Measurements from ENCODE around the gene UBE2O.

DNA sequence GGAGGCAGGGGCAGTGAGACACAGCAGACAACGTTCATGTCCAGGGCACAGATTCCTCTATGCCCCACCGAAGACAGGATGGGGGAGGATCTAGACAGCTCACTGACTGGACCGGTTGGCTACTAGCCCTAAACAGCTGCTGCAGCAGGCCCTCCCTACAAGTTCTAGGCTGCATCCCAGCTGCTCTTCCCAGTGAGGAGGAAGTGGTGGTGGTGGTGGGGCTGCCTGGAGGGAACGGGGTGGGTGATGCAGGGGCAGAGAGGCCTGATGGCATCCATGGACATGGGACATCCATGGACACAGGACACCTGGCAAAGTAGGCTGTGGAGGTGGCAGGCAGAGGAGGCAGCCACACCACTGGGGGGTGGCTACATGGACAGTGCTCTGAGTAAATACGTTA, 50.2 kb downstream of the UBE2O start:
- TF ChIP-seq CTCF (IDR thresholded peaks at IDR 0.05), result no peak
- no peak for TF ChIP-seq GATA2 (CRISPR knock-in tag; IDR thresholded peaks at IDR 0.05)
- no peak for TF ChIP-seq REST (IDR thresholded peaks at IDR 0.05; ENCODE audit: low read depth, low read length)
- TF ChIP-seq PBX3 (IDR thresholded peaks at IDR 0.05), result no peak
- TF ChIP-seq FOSL2 (IDR thresholded peaks at IDR 0.05; ENCODE audit: borderline replicate concordance, low read depth), result no peak
- TF ChIP-seq RCOR1 (IDR thresholded peaks at IDR 0.05; ENCODE audit: low read length), result no peak

Data from SK-N-SH (cell line).